Ecto neural progenitor cell (in vitro differentiated cells): ENCODE data around the gene BROX.

ENCODE experiments used
- DNase-seq: peaks from one replicate; pipeline ENCODE4 v3.0.0-alpha.2; 2018; ENCODE audit warnings: low spot score

The BROX gene

GRCh38 chr1:222777977-222778376 lies 65.6 kb downstream of the BROX start:
- no peak for DNase-seq

GRCh38 chr1:222781251-222781650 lies 68.9 kb downstream of the BROX start:
- no peak for DNase-seq

GRCh38 chr1:222783051-222783450 lies 70.7 kb downstream of the BROX start:
- DNase-seq: no peak

GRCh38 chr1:222784371-222784770 lies 72.0 kb downstream of the BROX start:
- DNase-seq: no peak
